Calu3 (cell line): ENCODE results near the gene DCDC2C. TPM values are rescaled to one million over a fixed set of nuclear protein-coding genes. Genes with fewer than 3 reads are reported as not detected.

Experiments
- BruUV-seq: library from RNA; stranded (reverse); fragments of 400-500 nt; replicated peaks from 2 replicates; lab custom pipeline; 2021; lab: Mats Ljungman, UMichigan
- CTCF ChIA-PET: fragments of 300-600 bp; sonication (Branson Sonifier 250); formaldehyde crosslinking; loops from one replicate; lab custom pipeline; 2022; ENCODE audit warnings: antibody characterized with exemption; lab: Charles Lee
- DNase-seq: peaks from one replicate; pipeline ENCODE4 v3.0.0; 2022
- H3K27ac Mint-ChIP-seq: one replicate; pipeline ENCODE4 v1.8.0; 2022; ENCODE audit warnings: mixed read lengths; ENCODE audit not compliant: unreplicated experiment
- H3K27me3 Mint-ChIP-seq: one replicate; pipeline ENCODE4 v1.8.0; 2022; ENCODE audit warnings: mixed read lengths; ENCODE audit not compliant: unreplicated experiment
- H3K36me3 Mint-ChIP-seq: one replicate; pipeline ENCODE4 v1.8.0; 2022; ENCODE audit warnings: mild to moderate bottlenecking, moderate library complexity, mixed read lengths; ENCODE audit not compliant: insufficient read depth, unreplicated experiment
- H3K4me1 Mint-ChIP-seq: one replicate; pipeline ENCODE4 v1.8.0; 2022; ENCODE audit warnings: mild to moderate bottlenecking, low read depth, mixed read lengths; ENCODE audit not compliant: unreplicated experiment
- H3K4me3 Mint-ChIP-seq: one replicate; pipeline ENCODE4 v1.8.0; 2022; ENCODE audit warnings: mild to moderate bottlenecking, low read depth, moderate library complexity, mixed read lengths; ENCODE audit not compliant: unreplicated experiment
- H3K9me3 Mint-ChIP-seq: one replicate; pipeline ENCODE4 v1.8.0; 2022; ENCODE audit warnings: low read depth, mixed read lengths; ENCODE audit not compliant: unreplicated experiment
- intact Hi-C: fragments of 100-400 bp; cut with micrococcal nuclease; formaldehyde crosslinking; loops from one replicate; pipeline ENCODE4 v1.10.0; 2022; ENCODE audit not compliant: unreplicated experiment
- total RNA-seq: library from RNA; stranded (reverse); gene quantifications from 2 replicates; pipeline ENCODE4 v1.2.3, GENCODE V29; 2022
- TF ChIP-seq, protein P1 (sequence below): fragments of 200-600 bp; IDR thresholded peaks from one replicate; pipeline ENCODE4 v1.8.0; 2022; ENCODE audit warnings: antibody characterized with exemption; ENCODE audit not compliant: unreplicated experiment

The DCDC2C gene
- total RNA-seq, 1 experiment from 2014 or later: not detected

DNA sequence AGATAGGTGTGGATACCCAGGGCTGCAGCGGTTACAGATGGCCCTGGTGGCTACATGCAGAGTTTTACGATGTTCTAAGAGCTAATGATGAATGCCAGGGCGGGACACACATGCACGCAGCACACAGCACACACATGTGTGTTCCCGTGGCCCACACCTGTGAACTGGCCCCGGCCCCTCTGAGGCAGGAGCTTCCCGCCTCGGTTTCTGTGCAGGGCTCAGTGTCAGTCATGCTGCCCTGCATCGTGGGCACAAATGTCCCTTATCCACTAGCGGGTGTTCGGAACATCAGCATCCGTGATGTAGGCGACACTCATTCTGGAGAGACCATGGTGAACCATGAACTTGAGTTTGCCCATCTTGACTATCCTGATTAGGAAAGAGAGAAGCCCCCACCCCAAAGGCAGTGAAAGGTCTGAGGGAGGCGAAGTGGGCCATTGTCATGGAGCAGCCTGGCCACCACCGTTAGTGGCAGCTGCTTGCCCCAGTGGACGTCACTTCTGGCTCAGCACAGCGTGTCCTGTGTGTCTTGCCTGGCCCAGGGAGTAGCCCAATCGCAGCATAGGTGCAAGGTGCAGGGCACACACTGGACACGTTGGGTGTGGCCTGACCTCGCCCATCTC, 43.8 kb downstream of the DCDC2C start:
- H3K4me1 Mint-ChIP-seq: no peaks in the 10 kb centered on the region
- no peak overlapping the region for H3K27ac Mint-ChIP-seq
- H3K4me3 Mint-ChIP-seq: no peak overlapping the region
- no TSS peak for BruUV-seq
- intact Hi-C loops: no loop called here
- no peaks in the 10 kb centered on the region for H3K36me3 Mint-ChIP-seq
- peaks cover 52% of the 10 kb centered on the region for H3K27me3 Mint-ChIP-seq
- TF ChIP-seq, protein P1, sequence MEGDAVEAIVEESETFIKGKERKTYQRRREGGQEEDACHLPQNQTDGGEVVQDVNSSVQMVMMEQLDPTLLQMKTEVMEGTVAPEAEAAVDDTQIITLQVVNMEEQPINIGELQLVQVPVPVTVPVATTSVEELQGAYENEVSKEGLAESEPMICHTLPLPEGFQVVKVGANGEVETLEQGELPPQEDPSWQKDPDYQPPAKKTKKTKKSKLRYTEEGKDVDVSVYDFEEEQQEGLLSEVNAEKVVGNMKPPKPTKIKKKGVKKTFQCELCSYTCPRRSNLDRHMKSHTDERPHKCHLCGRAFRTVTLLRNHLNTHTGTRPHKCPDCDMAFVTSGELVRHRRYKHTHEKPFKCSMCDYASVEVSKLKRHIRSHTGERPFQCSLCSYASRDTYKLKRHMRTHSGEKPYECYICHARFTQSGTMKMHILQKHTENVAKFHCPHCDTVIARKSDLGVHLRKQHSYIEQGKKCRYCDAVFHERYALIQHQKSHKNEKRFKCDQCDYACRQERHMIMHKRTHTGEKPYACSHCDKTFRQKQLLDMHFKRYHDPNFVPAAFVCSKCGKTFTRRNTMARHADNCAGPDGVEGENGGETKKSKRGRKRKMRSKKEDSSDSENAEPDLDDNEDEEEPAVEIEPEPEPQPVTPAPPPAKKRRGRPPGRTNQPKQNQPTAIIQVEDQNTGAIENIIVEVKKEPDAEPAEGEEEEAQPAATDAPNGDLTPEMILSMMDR: no peak
- CTCF ChIA-PET: no interaction called here
- no peak for DNase-seq
- H3K9me3 Mint-ChIP-seq: peaks cover 8% of the 10 kb centered on the region

DNA sequence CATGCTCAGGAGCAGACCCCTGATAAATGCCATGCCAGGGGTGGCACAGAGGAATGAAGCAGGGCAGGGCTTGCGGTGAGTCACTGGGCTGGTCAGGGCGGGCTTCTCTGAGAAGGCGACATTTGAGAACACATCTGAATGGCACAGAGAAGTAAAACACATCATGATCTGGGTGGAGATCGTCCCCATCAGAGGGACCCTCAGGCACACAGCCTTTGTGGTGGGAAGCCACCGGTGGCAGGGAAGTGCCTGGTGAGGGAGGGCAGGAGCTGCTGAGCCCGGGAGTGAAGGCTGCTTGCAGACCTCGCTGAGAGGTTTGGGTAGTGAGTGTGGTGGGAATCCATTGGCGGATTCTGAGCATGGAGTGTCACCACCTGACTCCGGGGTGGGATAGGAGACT, 44.5 kb downstream of the DCDC2C start:
- no peaks in the 10 kb centered on the region for H3K4me1 Mint-ChIP-seq
- CTCF ChIA-PET: no interaction called here
- H3K27ac Mint-ChIP-seq: no peak overlapping the region
- BruUV-seq: no TSS peak
- H3K4me3 Mint-ChIP-seq: no peak overlapping the region
- intact Hi-C loops: no loop called here
- TF ChIP-seq, protein P1: no peak
- H3K36me3 Mint-ChIP-seq: no peaks in the 10 kb centered on the region
- H3K27me3 Mint-ChIP-seq: peaks cover 52% of the 10 kb centered on the region
- no peak for DNase-seq
- peaks cover 8% of the 10 kb centered on the region for H3K9me3 Mint-ChIP-seq

DNA sequence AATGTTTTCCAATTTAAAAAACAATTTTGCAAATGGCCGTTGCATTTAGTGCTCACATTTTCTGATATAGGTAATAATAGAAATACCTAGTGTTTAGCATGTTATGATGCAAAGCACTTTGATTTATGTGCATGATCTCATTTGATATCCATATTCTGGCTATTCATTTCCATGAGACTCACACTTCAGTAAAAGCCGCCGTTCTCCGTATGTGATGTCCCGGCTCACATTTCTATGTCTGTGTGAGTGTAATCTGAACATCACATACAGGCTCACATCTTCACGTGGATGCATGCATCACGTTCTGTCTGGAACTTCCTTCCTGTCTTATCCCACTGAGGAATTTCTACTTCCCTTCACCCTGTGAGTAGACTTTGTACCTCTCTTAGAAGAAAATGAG, 45.8 kb downstream of the DCDC2C start:
- peaks cover 5% of the 10 kb centered on the region for H3K9me3 Mint-ChIP-seq
- CTCF ChIA-PET: no interaction called here
- intact Hi-C loops: no loop called here

DNA sequence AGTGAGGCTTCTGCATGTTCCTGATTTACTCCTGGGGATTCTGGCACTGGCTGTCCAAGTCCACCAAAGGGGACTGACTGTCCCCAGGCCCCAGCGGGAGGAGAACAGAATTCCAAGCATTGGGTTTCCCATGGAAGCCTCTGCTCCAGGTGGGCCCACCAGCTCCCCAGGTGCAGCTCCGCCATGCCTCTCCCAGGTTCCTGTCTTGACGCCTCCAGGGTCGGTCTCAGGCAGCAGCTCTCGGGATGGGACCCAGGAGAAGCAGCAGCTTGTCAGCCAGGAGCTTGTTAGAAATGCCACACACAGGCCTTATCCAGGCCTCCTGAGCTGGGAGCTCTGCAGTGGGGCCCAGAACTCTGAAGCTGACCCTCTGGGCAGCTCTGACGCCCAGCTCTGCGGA, 47.9 kb downstream of the DCDC2C start:
- CTCF ChIA-PET: no interaction called here
- Mint-ChIP-seq H3K27me3 (peaks cover 38% of the 10 kb centered on the region), H3K4me3 (no peak overlapping the region), H3K36me3 (no peaks in the 10 kb centered on the region), H3K4me1 (no peaks in the 10 kb centered on the region), H3K9me3 (peaks cover 4% of the 10 kb centered on the region), H3K27ac (no peak overlapping the region)
- TF ChIP-seq, protein P1: no peak
- no peak for DNase-seq
- no TSS peak for BruUV-seq
- intact Hi-C loops: no loop called here

More for the DNA sequence above, 45.8 kb downstream of the DCDC2C start:
- TF ChIP-seq, protein P1: no peak
- Mint-ChIP-seq H3K27me3 (peaks cover 43% of the 10 kb centered on the region), H3K4me3 (no peak overlapping the region), H3K27ac (no peak overlapping the region), H3K36me3 (no peaks in the 10 kb centered on the region), H3K4me1 (no peaks in the 10 kb centered on the region)
- DNase-seq: no peak
- no TSS peak for BruUV-seq
